ENCODE data around the gene CRISP2. TPM values are rescaled to one million over a fixed set of nuclear protein-coding genes. Genes with fewer than 3 reads are reported as not detected.
"Not testable (repeated sequence)": the region's sequence is repeated elsewhere in the genome, so short reads cannot be mapped to it uniquely, and the experiment has no call there.

Gene CRISP2
- total RNA-seq, 1 donor from 2014 or later, result 0.58 TPM

GRCh38 chr6:49733680-49734079 is 20.3 kb upstream of the CRISP2 start:
- Mint-ChIP-seq H3K27ac (no peak overlapping the region), H3K4me1 (ENCODE audit: unreplicated experiment) (peaks cover 8% of the 10 kb centered on the region), H3K27me3 (no peaks in the 10 kb centered on the region), H3K36me3 (no peaks in the 10 kb centered on the region), H3K4me3 (no peak overlapping the region), H3K9me3 (no peaks in the 10 kb centered on the region)
- no peak for DNase-seq (ENCODE audit: extremely low spot score, unreplicated experiment)
- no peak for TF ChIP-seq CTCF (conservative IDR thresholded peaks at IDR 0.05)

- Mint-ChIP-seq H3K27me3 (no peaks in the 10 kb centered on the region), H3K27ac (no peak overlapping the region), H3K4me1 (ENCODE audit: unreplicated experiment) (peaks cover 8% of the 10 kb centered on the region), H3K4me3 (no peak overlapping the region), H3K9me3 (no peaks in the 10 kb centered on the region), H3K36me3 (no peaks in the 10 kb centered on the region)
- no peak for DNase-seq (ENCODE audit: extremely low spot score, unreplicated experiment)
- TF ChIP-seq CTCF (conservative IDR thresholded peaks at IDR 0.05), result no peak
Measured at GRCh38 chr6:49732781-49733180, 19.4 kb upstream of the CRISP2 start.

- Mint-ChIP-seq H3K4me3 (no peak overlapping the region), H3K4me1 (ENCODE audit: unreplicated experiment) (no peaks in the 10 kb centered on the region), H3K27ac (no peak overlapping the region), H3K9me3 (no peaks in the 10 kb centered on the region), H3K36me3 (no peaks in the 10 kb centered on the region), H3K27me3 (no peaks in the 10 kb centered on the region)
- DNase-seq (ENCODE audit: extremely low spot score, unreplicated experiment), result no peak
- no peak for TF ChIP-seq CTCF (conservative IDR thresholded peaks at IDR 0.05)
Measured at GRCh38 chr6:49730251-49730650, 16.9 kb upstream of the CRISP2 start.

- H3K27me3 Mint-ChIP-seq; H3K4me1 Mint-ChIP-seq (ENCODE audit: unreplicated experiment); DNase-seq (ENCODE audit: extremely low spot score, unreplicated experiment); H3K4me3 Mint-ChIP-seq; H3K36me3 Mint-ChIP-seq; H3K27ac Mint-ChIP-seq; H3K9me3 Mint-ChIP-seq: not testable (repeated sequence)
Measured at GRCh38 chr6:49723917-49724316, 10.6 kb upstream of the CRISP2 start.

- no peaks in the 10 kb centered on the region for H3K4me1 Mint-ChIP-seq (ENCODE audit: unreplicated experiment)
- no peaks in the 10 kb centered on the region for H3K36me3 Mint-ChIP-seq
- no peak overlapping the region for H3K4me3 Mint-ChIP-seq
- no peaks in the 10 kb centered on the region for H3K9me3 Mint-ChIP-seq
- no peak for DNase-seq (ENCODE audit: extremely low spot score, unreplicated experiment)
- H3K27me3 Mint-ChIP-seq, result no peaks in the 10 kb centered on the region
- no peak for TF ChIP-seq CTCF (conservative IDR thresholded peaks at IDR 0.05)
- H3K27ac Mint-ChIP-seq, result no peak overlapping the region
Measured at GRCh38 chr6:49721297-49721696, 8.0 kb upstream of the CRISP2 start.

- Mint-ChIP-seq H3K27me3 (no peaks in the 10 kb centered on the region), H3K4me3 (no peak overlapping the region), H3K36me3 (no peaks in the 10 kb centered on the region), H3K4me1 (ENCODE audit: unreplicated experiment) (no peaks in the 10 kb centered on the region), H3K27ac (no peak overlapping the region), H3K9me3 (no peaks in the 10 kb centered on the region)
- TF ChIP-seq CTCF (conservative IDR thresholded peaks at IDR 0.05), result no peak
- no peak for DNase-seq (ENCODE audit: extremely low spot score, unreplicated experiment)
Measured at GRCh38 chr6:49720372-49720771, 7.0 kb upstream of the CRISP2 start.
